ENCODE data around the gene MMP17. TPM values are rescaled to one million over a fixed set of nuclear protein-coding genes. Genes with fewer than 3 reads are reported as not detected.

The MMP17 gene
- total and polyA plus RNA-seq, 10 of the 15 experiments (the other 5 are each of a cell fraction or from before 2014, with no cell fraction given) = 0.11 to 0.28 (median 0.23) TPM; not detected in 7

GRCh38 chr12:131829791-131830334 is 1.7 kb downstream of the MMP17 start:
- H4K20me1 ChIP-seq (ENCODE audit: control insufficient read depth, insufficient read depth) = no peaks in the 10 kb centered on the region
- H3K4me3 ChIP-seq = no peak overlapping the region
- peaks cover 7 to 9% of the 10 kb centered on the region in 2 experiments for H3K27me3 ChIP-seq (replicated peaks in 1 of 2; ENCODE audit: control insufficient read depth in 2 of 2, insufficient read depth in 2 of 2, low read length in 1 of 2)
- in situ Hi-C loops (cut with MboI) = loop anchor here (10.0 kb wide), 1 partner anchor 725 kb away; no protein-coding TSS in a partner anchor
- H2AFZ ChIP-seq (ENCODE audit: control insufficient read depth, low read depth, low read length) = no peak overlapping the region
- no peaks in the 10 kb centered on the region for H3K9me3 ChIP-seq (replicated peaks; ENCODE audit: control insufficient read depth, insufficient read depth, low read length)
- H3K27ac ChIP-seq (ENCODE audit: control insufficient read depth, insufficient read depth) = no peak overlapping the region
- H3K4me1 ChIP-seq (ENCODE audit: control insufficient read depth, insufficient read depth, low read length) = no peaks in the 10 kb centered on the region
- 33% methylated on average over 28 of the region's 28 CpGs for WGBS (ENCODE audit: insufficient coverage, insufficient replicate concordance, low lambda C conversion rate, missing lambda C conversion rate)
- intact Hi-C loops (cut with micrococcal nuclease; ENCODE audit: unreplicated experiment) = no loop called here
- H3K9ac ChIP-seq (ENCODE audit: control insufficient read depth, insufficient read depth, low read length) = no peak overlapping the region
- H3K79me2 ChIP-seq (ENCODE audit: control insufficient read depth, insufficient read depth, low read length) = no peaks in the 10 kb centered on the region
- no TSS peak for BruUV-seq (replicated peaks)
- ChIA-PET SMC1A (ENCODE audit: uncharacterized antibody, unreplicated experiment) (no interaction called here), CTCF (interaction anchor here (1.0 kb wide), 2 partner anchors 74 to 860 kb away, joined by 3 read pairs; no protein-coding TSS in a partner anchor), POLR2A (no interaction called here), RAD21 (ENCODE audit: unreplicated experiment) (no interaction called here)
- no peak for DNase-seq (ENCODE audit: low read depth, low spot score)
- no peak; the same call in 1 of the 3 replicates for ATAC-seq
- H3K4me2 ChIP-seq (ENCODE audit: control insufficient read depth, insufficient read depth) = peak overlapping the region; percentile 11; the same call in 1 of the 2 replicates
- no peak for FAIRE-seq
- no peaks in the 10 kb centered on the region for H3K36me3 ChIP-seq (ENCODE audit: control insufficient read depth in 2 of 2, insufficient read depth in 2 of 2, low read length in 1 of 2)
- TF ChIP-seq CBX5 (IDR thresholded peaks at IDR 0.05; ENCODE audit: low read depth) (no peak), POLR2A (IDR thresholded peaks at IDR 0.05; ENCODE audit: low read depth, low read length) (no peak), PKNOX1 (IDR thresholded peaks at IDR 0.05) (no peak), POU2F2 (IDR thresholded peaks at IDR 0.05; ENCODE audit: borderline replicate concordance, low read depth, low read length) (no peak), TCF12 (IDR thresholded peaks at IDR 0.05; ENCODE audit: low read depth, low read length) (no peak), ZBTB4 (CRISPR knock-in tag; IDR thresholded peaks at IDR 0.05) (no peak), CEBPB (IDR thresholded peaks at IDR 0.05; ENCODE audit: borderline replicate concordance in 1 of 2, low read depth in 2 of 2, low read length in 2 of 2) (no peak), KAT2A (conservative IDR thresholded peaks at IDR 0.05; ENCODE audit: control insufficient read depth, low read depth, low read length) (no peak), IRF4 (IDR thresholded peaks at IDR 0.05; ENCODE audit: low read depth, low read length) (no peak), NR2F1 (conservative IDR thresholded peaks at IDR 0.05) (no peak), LARP7 (IDR thresholded peaks at IDR 0.05) (no peak), CTCF (IDR thresholded peaks at IDR 0.05 in 2 of 3, conservative IDR thresholded peaks at IDR 0.05 in 1 of 3; ENCODE audit: control insufficient read depth in 2 of 3, extremely low read depth in 1 of 3, insufficient read depth in 1 of 3, low read depth in 3 of 3, low read length in 3 of 3) (no peak), RAD51 (IDR thresholded peaks at IDR 0.05) (no peak), ATF7 (IDR thresholded peaks at IDR 0.05; ENCODE audit: low read depth) (no peak), ATF3 (IDR thresholded peaks at IDR 0.05; ENCODE audit: borderline replicate concordance, extremely low read depth, low read depth, low read length) (no peak), ZZZ3 (IDR thresholded peaks at IDR 0.05; ENCODE audit: control insufficient read depth, insufficient read length, low read depth) (no peak), TARDBP (IDR thresholded peaks at IDR 0.05; ENCODE audit: borderline replicate concordance) (no peak), HSF1 (IDR thresholded peaks at IDR 0.05; ENCODE audit: low read depth, low read length) (no peak)

All from GM12878 (cell line).